GM12873 (cell line): ENCODE data around the gene ENOX1.

ENCODE experiments used
- TF ChIP-seq, protein P1 (sequence below): IDR thresholded peaks from 2 replicates; pipeline ENCODE4 v1.5.1; 2012; ENCODE audit warnings: low read depth, mild to moderate bottlenecking, moderate library complexity, low read length, control low read depth; ENCODE audit not compliant: insufficient read depth; ENCODE audit errors: missing control alignments

Gene ENOX1

DNA sequence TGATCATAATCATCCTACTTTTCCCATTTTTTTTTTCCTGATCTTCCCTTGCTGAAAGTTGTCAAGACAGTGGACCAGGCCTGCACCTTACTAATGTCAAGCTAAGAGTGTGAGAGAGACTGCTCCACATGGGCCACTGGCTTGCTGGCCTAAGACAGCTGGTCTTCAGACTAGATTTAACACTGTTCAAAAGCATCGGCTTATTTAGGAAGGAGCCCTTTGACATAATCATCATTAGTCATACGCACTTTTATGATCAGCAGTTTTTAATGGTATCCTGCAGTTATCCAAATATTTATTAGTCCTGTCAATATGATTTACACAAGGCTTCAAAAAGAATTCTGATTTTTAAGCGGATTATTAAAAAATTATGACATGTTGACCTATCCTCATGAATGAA, 492.8 kb downstream of the ENOX1 start:
- TF ChIP-seq, protein P1, sequence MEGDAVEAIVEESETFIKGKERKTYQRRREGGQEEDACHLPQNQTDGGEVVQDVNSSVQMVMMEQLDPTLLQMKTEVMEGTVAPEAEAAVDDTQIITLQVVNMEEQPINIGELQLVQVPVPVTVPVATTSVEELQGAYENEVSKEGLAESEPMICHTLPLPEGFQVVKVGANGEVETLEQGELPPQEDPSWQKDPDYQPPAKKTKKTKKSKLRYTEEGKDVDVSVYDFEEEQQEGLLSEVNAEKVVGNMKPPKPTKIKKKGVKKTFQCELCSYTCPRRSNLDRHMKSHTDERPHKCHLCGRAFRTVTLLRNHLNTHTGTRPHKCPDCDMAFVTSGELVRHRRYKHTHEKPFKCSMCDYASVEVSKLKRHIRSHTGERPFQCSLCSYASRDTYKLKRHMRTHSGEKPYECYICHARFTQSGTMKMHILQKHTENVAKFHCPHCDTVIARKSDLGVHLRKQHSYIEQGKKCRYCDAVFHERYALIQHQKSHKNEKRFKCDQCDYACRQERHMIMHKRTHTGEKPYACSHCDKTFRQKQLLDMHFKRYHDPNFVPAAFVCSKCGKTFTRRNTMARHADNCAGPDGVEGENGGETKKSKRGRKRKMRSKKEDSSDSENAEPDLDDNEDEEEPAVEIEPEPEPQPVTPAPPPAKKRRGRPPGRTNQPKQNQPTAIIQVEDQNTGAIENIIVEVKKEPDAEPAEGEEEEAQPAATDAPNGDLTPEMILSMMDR = no peak

DNA sequence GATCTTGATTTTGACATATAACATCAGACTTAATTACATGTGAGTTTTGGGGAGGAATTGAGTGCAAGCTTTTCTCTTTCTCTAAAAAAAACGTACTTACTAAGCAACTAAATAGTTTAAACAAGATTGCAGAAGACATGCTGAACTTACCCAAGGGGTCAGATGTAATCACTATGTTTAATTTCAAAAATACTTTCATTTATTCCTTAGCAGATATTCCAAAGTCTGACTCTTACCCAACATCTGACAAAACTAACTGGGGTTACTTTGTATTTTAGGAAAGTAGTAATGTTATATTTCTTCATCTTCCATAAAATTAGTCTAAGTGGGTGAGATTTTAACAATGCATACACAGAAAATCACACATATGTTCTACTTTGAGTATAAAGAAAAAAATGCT, 493.2 kb downstream of the ENOX1 start:
- TF ChIP-seq, protein P1 = no peak

DNA sequence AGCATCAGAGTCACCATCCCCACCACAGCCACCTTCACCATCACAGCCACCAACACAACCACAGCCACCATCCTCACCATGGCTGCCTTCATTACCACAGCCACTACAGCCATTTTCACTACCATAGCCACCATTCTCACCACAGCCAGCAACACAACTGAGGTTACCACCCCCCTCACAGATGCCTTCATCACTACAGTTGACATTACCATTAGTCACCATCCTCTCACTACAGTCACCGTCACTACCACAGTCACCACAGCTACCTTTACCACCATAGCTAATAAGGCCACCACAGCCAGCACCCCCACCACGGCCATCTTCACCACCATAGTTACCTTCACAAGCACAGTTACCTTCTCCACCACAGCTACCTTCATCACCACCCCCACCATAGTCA, 493.8 kb downstream of the ENOX1 start:
- TF ChIP-seq, protein P1 = no peak

DNA sequence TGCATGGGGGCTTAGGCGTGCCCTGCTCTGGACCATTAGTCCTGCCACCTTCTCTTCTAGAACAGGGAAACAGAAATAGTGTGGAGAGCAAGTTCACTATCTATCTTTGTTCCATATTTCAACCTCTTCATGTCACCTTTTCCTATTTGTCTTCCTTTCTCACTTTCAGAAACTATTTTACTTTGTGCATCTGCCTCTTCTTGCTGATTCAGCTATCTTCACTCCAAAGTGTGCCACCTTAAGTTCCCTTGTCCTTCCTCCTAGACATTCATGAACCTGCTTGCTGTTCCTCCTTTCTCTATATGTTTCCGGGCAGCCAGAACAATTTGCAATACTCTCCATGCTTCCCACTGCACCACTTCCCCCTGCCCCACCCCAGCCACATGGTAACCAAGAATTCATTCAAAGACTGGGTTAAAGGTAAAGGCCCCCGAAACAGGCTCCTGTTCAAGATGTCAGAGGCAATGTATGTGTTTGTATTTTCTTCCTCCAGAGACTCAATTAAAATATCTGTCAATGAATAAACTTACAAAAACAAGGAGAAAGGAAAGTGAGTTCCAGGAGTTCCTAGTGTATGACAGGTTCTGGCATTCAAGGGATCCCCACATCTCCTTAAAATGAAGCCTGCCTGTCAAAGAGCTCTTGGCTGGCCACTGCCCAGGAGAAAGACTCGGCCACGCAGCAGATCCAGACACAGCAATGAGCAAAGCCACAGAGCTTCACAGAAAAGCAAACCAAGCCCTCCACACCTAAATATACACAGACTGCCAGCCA, 495.3 kb downstream of the ENOX1 start:
- TF ChIP-seq, protein P1 = no peak

- TF ChIP-seq, protein P1 = no peak
Measured at GRCh38 chr13:43289470-43290255, 497.1 kb downstream of the ENOX1 start.

DNA sequence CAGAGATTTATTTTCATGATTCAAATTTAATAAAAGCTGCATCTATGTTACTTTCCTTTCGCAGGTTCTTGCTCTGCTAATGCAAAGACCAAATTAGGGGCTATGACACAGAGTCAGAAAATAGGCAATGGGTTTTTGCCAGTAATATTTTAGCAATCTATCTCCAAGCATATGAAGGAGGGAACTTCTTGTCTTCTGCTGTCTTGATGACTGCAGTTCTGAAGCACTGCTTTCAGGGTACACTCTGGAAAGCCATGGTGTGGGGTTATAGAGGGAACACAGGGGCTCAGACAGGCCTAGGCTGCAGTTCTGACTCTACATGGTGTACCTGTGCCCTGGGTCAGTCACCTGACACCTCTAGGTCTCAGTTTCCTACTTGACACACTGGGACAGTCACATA, 500.0 kb downstream of the ENOX1 start:
- TF ChIP-seq, protein P1 = no peak

GRCh38 chr13:43285933-43286597, 500.7 kb downstream of the ENOX1 start:
- TF ChIP-seq, protein P1 = no peak
